GM20431 (cell line): ENCODE data around the gene ANKZF1.
"Not testable (repeated sequence)": the region's sequence is repeated elsewhere in the genome, so short reads cannot be mapped to it uniquely, and the experiment has no call there.

ENCODE experiments used
- in situ Hi-C: fragments of 300-500 bp; cut with MseI, MboI; formaldehyde crosslinking; loops from one replicate; pipeline ENCODE4 v1.15.0; 2020; ENCODE audit warnings: low sequenced_read_pairs; ENCODE audit not compliant: unreplicated experiment

ANKZF1 gene, protein sequence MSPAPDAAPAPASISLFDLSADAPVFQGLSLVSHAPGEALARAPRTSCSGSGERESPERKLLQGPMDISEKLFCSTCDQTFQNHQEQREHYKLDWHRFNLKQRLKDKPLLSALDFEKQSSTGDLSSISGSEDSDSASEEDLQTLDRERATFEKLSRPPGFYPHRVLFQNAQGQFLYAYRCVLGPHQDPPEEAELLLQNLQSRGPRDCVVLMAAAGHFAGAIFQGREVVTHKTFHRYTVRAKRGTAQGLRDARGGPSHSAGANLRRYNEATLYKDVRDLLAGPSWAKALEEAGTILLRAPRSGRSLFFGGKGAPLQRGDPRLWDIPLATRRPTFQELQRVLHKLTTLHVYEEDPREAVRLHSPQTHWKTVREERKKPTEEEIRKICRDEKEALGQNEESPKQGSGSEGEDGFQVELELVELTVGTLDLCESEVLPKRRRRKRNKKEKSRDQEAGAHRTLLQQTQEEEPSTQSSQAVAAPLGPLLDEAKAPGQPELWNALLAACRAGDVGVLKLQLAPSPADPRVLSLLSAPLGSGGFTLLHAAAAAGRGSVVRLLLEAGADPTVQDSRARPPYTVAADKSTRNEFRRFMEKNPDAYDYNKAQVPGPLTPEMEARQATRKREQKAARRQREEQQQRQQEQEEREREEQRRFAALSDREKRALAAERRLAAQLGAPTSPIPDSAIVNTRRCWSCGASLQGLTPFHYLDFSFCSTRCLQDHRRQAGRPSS

DNA sequence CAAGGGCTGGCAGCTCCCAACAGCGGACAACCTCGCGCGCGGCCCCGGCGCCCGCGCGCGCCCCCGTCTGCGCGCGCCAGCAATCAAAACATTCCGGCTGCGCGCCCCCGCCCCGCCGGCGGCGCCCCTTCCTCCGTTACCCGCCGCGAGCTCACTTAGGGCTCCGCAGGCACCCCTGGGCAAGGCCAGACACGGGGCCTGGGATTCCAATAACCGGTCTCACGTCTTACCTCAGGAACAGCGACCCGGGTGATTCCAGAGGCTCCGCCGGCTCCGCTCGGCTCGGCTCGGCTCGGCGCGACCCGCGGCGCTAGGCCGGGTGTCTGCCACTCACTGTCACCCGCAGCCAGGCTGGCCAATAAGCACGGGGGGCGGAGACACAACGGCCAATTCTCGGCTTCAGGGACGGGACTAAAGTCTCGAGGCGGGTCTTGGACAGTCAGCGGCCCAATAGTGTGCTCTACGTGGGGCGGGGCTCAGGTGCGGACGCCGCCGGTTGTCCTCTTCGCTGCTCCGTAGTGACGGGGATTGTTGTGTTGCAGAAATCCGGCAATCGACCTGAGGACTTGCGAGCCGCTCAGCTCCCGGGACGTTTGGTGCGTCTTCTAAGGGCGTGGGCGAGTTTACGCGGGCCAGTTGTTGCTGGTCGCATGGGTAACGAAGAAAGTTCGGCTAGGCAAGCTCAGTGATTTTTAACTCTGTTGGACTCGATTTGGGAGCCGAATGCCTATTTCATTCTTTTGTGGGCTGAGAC lies at the start of gene ANKZF1, which contains the start of gene ATG9A:
Gene ANKZF1, plus strand, starts transcription at position 502 of the 754 bp plus-strand sequence. CDS start 452 bp downstream, outside the sequence.
Gene ATG9A, minus strand, starts transcription at position 332 of the 754 bp plus-strand sequence. CDS start 1,612 bp downstream, outside the sequence.
- in situ Hi-C loops: no loop called here

DNA sequence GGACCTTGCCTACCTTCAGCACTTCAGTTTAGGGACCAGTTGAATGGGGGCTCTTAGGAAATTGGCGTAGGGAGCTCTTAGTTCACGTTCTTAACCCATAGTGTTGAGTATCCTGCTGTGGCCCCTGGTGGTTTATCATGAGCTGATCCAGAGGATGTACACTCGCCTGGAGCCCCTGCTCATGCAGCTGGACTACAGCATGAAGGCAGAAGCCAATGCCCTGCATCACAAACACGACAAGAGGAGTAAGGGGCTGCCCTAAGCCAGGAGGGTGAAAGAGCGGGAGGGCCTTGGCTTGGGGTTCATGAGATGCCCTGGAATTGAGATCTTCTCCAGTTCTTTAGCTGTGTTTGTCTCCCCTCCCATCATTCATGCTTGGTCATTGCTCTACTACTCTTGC lies 48.6 kb upstream of the ANKZF1 start:
- in situ Hi-C loops: no loop called here

DNA sequence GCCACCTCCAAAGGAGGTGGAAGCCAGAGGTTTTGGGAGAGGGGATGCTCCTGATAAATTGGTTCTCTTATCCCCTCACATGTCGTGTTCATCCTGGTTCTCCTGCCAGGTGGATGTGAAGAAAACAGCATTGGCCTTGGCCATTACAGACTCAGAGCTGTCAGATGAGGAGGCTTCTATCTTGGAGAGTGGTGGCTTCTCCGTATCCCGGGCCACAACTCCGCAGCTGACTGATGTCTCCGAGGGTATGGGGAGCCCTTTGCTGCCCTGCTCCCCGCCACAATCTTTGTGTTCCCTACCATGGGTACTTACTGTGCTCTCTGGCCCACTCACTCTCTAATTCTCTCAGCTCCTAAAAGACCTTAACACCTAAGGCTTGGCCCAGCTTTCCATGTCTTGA lies 48.1 kb upstream of the ANKZF1 start:
- in situ Hi-C loops: no loop called here

DNA sequence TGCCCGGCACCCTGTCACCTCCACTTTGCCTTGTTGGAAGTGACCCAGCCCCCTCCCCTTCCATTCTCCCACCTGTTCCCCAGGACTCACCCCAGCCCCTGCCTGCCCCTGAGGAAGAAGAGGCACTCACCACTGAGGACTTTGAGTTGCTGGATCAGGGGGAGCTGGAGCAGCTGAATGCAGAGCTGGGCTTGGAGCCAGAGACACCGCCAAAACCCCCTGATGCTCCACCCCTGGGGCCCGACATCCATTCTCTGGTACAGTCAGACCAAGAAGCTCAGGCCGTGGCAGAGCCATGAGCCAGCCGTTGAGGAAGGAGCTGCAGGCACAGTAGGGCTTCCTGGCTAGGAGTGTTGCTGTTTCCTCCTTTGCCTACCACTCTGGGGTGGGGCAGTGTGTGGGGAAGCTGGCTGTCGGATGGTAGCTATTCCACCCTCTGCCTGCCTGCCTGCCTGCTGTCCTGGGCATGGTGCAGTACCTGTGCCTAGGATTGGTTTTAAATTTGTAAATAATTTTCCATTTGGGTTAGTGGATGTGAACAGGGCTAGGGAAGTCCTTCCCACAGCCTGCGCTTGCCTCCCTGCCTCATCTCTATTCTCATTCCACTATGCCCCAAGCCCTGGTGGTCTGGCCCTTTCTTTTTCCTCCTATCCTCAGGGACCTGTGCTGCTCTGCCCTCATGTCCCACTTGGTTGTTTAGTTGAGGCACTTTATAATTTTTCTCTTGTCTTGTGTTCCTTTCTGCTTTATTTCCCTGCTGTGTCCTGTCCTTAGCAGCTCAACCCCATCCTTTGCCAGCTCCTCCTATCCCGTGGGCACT lies 47.1 kb upstream of the ANKZF1 start:
- in situ Hi-C loops: no loop called here

DNA sequence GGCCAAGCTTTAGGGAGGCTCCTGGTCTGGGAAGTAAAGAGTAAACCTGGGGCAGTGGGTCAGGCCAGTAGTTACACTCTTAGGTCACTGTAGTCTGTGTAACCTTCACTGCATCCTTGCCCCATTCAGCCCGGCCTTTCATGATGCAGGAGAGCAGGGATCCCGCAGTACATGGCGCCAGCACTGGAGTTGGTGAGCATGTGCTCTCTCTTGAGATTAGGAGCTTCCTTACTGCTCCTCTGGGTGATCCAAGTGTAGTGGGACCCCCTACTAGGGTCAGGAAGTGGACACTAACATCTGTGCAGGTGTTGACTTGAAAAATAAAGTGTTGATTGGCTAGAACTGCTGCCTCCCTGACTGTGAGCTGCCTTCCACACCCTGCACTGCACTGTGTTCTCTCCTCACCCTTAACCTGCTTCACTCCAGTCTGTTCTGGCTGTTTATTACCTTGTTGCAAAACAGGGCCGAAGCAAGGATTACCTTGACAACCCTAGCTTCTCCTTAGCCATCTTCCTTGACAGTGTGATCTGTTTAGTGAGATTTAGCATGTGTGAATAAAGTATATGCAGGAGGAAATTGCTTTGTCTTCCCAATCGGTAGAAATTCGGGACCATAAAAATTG lies 46.3 kb upstream of the ANKZF1 start:
- in situ Hi-C loops: no loop called here

DNA sequence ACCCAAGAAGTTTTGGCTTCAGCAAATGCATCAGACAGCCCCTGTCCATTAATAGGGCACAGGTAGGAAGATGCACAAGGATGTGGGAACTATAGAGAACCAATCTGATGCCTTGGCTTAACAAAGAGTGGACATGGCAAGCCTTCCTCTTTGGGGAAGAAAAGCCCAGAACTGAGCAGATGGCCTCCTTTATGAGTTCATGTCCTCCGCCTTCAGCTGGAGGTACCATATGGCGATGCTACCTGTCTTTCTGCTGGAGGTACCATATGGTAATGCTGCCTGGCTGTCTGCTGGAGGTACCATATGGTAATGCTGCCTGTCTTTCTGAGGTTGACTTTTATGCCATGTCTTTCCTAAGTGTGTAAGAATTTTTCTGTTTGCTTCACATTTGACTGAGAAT lies 45.5 kb upstream of the ANKZF1 start:
- in situ Hi-C loops: no loop called here

DNA sequence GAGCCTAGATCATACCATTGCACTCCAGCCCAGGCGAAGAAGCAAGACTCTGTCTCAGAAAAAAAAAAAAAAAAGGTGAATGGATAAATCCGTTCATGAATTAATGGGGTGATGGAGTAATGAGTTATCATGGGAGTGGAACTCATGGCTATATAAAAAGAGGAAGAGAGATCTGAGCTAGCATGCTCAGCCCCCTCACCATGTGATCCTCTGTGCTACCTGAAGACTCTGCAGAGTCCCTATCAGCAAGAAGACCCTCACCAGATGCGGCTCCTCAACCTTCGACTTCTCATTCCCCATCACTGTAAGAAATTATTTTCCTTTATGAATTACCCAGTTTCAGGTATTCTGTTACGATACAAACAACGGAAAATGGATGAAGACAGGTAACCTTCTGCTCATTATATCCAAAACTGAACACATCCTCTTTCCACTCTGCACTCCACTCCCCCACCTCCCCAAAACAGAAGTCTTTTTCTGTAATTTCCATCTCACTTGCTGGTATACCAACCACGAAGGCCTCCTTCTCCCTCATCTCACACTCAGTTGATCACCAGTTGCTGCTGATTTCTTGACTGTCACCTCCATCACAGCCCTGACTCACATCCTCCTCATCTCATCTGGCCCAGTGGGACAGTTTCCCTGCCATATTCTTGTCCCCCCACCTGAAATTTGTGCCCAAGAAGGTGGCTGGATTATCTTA lies 42.7 kb upstream of the ANKZF1 start:
- in situ Hi-C loops: no loop called here

DNA sequence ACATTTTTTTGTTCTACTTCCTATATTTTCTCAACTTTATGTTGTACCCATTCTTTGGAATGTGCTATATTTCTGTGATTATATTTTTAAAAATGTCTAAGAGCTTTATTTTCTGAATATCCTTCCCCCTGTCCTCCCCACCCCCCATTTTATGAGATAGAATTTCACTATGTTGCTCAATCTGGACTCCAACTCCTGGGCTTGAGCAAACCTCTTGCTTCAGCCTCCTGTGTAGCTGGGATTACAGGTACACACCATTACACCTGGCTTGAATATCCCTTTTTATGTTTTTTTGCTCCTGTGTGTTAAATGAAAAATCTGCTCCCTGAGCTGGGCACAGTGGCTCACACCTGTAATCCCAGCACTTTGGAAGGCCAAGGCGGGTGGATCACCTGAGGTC lies 32.2 kb upstream of the ANKZF1 start:
- in situ Hi-C loops: no loop called here

DNA sequence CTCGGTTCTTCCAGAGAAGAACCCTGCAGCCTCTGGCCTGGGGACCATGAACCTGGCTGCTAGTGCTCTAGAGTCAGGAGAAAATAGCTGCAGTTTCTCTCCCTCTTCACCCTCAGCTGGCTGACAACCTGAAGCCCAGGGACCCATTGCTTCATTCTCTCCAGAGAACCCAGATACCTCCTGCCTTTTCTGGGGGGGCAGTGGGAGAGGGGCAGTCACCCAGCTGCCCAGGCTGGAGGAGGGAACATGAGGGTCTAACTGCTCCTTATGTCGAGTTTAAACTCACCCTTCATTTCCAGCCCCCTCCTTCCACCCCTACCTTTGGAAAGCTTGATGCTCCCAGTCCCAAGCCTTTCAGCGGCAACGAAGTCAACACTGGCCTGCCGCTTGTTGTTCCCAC lies 30.6 kb upstream of the ANKZF1 start:
- in situ Hi-C loops: no loop called here

DNA sequence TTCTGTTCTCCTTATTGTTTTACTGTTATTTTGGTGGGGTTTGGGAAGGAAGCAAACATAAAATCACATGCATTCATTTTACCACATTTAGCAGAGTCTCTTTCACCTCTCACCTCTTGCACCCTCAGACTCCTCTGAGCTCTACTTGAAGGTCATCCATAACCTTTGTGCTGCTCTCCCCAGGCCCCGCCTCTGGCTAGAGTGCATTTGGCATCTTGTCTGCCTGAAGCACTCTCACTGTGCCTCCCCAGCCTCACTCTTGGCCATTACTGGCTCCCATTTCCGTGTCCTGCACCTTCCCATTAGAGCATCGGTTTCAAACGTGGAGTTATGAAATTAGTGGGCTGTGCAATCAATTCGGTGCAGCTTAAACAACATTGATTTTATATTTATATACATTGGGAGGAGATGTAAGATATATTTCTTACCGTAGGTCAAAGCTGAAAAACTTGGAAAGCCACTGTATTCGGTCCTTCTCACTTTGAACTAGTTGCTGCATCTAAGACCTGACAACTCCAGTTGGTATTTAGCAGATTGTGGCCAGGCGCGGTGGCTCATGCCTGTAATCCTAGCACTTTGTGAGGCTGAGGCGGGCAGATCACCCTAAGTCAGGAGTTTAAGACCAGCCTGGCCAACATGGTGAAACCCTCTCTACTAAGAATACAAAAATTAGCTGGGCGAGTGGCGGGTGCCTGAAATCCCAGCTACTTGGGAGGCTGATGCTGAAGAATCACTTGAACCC lies 30.0 kb upstream of the ANKZF1 start:
- in situ Hi-C loops: no loop called here

DNA sequence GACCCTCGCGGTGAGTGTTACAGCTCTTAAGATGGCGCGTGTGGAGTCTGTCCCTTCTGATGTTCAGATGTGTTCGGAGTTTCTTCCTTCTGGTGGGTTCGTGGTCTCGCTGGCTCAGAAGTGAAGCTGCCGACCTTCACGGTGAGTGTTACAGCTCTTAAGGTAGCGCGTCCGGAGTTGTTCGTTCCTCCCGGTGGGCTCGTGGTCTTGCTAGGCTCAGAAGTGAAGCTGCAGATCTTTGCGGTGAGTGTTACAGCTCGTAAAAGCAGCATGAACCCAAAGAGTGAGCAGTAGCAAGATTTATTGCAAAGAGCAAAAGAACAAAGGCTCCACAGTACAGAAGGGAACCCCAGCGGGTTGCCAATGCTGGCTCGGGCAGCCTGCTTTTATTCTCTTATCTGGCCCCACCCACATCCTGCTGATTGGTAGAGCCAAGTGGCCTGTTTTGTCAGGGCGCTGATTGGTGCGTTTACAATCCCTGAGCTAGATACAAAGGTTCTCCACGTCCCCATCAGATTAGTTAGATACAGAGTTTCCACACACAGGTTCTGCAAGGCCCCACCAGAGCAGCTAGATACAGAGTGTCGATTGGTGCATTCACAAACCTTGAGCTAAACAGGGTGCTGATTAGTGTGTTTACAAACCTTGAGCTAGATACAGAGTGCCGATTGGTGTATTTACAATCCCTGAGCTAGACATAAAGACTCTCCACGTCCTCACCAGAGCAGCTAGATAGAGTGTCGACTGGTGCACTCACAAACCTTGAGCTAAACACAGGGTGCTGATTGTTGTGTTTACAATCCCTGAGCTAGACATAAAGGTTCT lies 28.9 kb upstream of the ANKZF1 start:
- in situ Hi-C loops: not testable (repeated sequence)

DNA sequence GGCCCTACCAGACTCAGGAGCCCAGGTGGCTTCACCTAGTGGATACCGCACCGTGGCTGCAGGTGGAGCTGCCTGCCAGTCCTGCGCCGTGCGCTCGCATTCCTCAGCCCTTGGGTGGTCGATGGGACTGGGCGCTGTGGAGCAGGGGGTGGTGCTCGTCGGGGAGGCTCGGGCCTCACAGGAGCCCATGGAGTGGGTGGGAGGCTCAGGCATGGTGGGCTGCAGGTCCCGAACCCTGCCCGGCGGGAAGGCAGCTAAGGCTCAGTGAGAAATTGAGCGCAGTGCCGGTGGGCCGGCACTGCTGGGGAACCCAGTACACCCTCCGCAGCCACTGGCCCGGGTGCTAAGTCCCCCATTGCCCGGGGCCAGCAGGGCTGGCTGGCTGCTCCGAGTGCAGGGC lies 28.3 kb upstream of the ANKZF1 start:
- in situ Hi-C loops: not testable (repeated sequence)

DNA sequence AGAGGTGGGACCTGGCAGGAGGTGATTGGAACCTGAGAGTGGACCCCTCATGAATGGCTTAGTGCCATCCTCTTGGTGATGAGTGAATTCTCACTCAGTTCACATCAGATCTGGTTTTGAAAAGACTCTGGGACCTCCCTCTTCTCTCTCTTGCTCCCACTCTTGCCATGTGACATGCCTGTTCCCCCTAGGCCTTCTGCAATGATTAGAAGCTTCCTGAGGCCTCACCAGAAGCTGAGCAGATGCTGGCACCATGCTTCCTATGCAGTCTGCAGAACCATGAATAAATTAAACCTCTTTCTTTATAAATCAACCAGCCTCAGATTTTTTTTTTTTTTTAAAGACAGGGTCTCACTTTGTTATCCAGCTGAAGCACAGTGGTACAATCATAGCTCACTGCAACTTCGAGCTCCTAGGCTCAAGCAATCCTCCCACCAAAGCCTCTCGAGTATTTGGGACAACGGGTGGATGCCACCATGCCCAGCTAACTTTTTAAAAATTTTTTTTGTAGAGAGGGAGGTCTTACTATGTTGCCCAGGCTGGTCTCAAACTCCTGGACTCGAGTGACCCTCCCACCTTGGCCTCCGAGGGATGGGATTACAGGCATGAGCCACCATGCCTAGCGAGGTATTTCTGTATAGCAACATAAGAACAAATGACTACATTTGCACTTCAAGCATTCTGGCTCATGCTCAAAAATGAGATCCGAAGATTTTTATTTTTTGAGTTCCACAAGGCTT lies 25.0 kb upstream of the ANKZF1 start:
- in situ Hi-C loops: no loop called here

DNA sequence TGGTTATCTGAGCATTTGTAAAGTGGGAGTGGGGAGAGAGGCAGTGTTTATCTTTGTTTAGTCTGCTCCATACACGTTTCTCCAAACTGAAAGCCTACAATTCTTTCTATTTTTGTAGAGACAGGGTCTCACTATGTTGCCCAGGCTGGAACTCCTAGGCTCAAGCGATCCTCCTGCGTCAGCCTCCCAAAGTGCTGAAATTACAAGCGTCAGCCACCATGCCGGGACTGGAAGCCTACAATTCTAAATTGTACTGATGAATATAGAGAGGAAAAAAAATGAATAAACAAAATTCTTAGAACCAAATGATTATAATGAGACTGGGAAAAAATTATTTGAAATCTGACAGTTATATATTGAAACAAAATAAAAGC lies 24.5 kb upstream of the ANKZF1 start:
- in situ Hi-C loops: no loop called here

DNA sequence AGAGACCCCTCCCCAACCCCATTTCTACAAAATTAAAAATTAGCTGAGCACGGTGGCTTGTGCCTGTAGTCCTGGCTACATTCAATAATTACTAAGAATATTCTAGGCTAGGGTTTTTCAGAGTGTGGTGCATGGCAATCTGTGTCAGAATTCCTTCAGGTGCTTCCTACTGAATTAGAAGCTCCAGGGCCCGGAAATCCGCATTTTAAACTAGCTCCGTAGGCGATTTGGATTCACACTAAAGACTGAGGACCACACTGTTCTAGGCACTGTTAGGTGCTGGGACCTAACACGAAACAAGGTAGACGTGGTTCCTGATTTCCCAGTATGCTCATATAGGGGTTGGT lies 23.7 kb upstream of the ANKZF1 start:
- in situ Hi-C loops: no loop called here

DNA sequence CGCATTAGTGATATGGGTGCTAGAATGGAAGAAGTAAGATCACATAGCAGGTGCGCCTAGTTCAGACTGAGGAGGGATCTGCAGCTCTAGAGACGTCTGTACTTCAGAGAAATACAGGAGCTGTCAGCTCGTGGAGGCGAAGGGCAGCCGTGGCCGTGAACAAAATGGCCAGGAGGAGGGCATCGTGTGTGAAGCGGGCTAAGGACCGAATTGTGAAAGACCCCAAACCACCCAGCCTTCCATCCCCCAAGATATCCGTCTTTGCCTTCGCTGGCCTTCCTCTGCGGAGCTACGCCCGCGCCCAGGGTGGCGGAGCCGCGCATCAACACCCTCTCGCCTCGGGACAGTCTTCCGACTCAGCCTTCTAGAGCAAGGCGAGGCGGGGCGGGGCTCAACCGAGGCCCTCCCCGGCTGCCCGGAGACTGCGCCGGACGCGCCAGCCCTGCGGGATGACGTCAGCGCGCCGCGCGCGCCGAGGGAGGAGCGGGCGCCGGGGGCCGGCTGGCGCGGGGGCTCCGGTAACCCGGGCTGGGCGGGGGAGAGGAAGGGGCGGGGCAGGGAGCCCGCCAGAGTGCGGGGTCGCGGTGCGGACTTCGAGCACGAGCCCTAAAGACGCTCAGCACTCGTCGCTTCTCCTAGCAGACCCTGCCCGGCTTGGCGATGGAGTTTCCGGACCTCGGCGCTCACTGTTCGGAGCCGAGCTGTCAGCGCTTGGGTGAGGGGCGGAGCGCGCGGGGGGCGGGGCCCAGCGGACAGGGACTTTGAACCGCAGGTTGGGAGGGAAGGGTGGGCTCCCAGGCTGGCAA lies 23.1 kb upstream of the ANKZF1 start, which contains the start of gene ZFAND2B:
Gene ZFAND2B, plus strand, starts transcription at position 455 of the 806 bp plus-strand sequence. Its CDS starts 206 bp downstream, at position 661.
- in situ Hi-C loops: no loop called here
